H9 (cell line): Measurements from ENCODE around the gene FUT6. TPM values are rescaled to one million over a fixed set of nuclear protein-coding genes. Genes with fewer than 3 reads are reported as not detected.

ENCODE experiments used
- DNase-seq: peaks from one replicate; pipeline ENCODE4 v3.0.0-alpha.2; 2017
- H2AFZ ChIP-seq: one replicate; pipeline ENCODE4 v1.6.1; 2013; ENCODE audit warnings: mild to moderate bottlenecking, low read length, control low read depth, moderate library complexity
- H2AK5ac ChIP-seq: 2 replicates; pipeline ENCODE4 v1.6.1; 2013; ENCODE audit warnings: low read length, control low read depth, mixed read lengths; ENCODE audit not compliant: insufficient read length
- H2BK120ac ChIP-seq: one replicate; pipeline ENCODE4 v1.6.1; 2013; ENCODE audit warnings: low read depth, mild to moderate bottlenecking, low read length, control low read depth, inconsistent platforms; ENCODE audit not compliant: poor library complexity, severe bottlenecking
- H2BK12ac ChIP-seq: 2 replicates; pipeline ENCODE4 v1.6.1; 2013; ENCODE audit warnings: low read length, control low read depth, mixed read lengths, low read depth; ENCODE audit not compliant: insufficient read length
- H2BK15ac ChIP-seq: 2 replicates; pipeline ENCODE4 v1.6.1; 2013; ENCODE audit warnings: low read depth, low read length, control low read depth
- H2BK20ac ChIP-seq: one replicate; pipeline ENCODE4 v1.6.1; 2013; ENCODE audit warnings: low read depth, mild to moderate bottlenecking, low read length, control low read depth, inconsistent platforms; ENCODE audit not compliant: poor library complexity, severe bottlenecking
- H2BK5ac ChIP-seq: 2 replicates; pipeline ENCODE4 v1.6.1; 2013; ENCODE audit warnings: low read length, control low read depth, mixed read lengths; ENCODE audit not compliant: insufficient read length
- H3K14ac ChIP-seq: 2 replicates; pipeline ENCODE4 v1.6.1; 2013; ENCODE audit warnings: low read length, control low read depth; ENCODE audit not compliant: insufficient read depth
- H3K18ac ChIP-seq: 2 replicates; pipeline ENCODE4 v1.6.1; 2013; ENCODE audit warnings: low read depth, mild to moderate bottlenecking, mixed read lengths, low read length, control low read depth; ENCODE audit not compliant: insufficient read length
- H3K23ac ChIP-seq: 2 replicates; pipeline ENCODE4 v1.6.1; 2013; ENCODE audit warnings: low read length, control low read depth, mixed read lengths, low read depth; ENCODE audit not compliant: insufficient read length
- H3K23me2 ChIP-seq: 2 replicates; pipeline ENCODE4 v1.6.1; 2013; ENCODE audit warnings: low read depth, mild to moderate bottlenecking, mixed read lengths, low read length, control low read depth; ENCODE audit not compliant: insufficient read length, poor library complexity, severe bottlenecking
- H3K27ac ChIP-seq: 2 replicates; pipeline ENCODE4 v1.5.1; 2013; ENCODE audit warnings: low read length, control low read depth, mixed read lengths, low read depth; ENCODE audit not compliant: insufficient read length
- H3K27me3 ChIP-seq: 2 replicates; pipeline ENCODE4 v1.6.1; 2013; ENCODE audit warnings: low read length, control low read depth, inconsistent platforms; ENCODE audit not compliant: insufficient read depth
- H3K4ac ChIP-seq: 2 replicates; pipeline ENCODE4 v1.6.1; 2013; ENCODE audit warnings: low read depth, mild to moderate bottlenecking, control low read depth, inconsistent platforms, low read length, moderate library complexity
- H3K4me1 ChIP-seq: 2 replicates; pipeline ENCODE4 v1.6.1; 2013; ENCODE audit warnings: low read length, control low read depth, inconsistent platforms; ENCODE audit not compliant: insufficient read depth
- H3K4me2 ChIP-seq: 2 replicates; pipeline ENCODE4 v1.6.1; 2013; ENCODE audit warnings: low read length, control low read depth, mixed read lengths; ENCODE audit not compliant: insufficient read length, insufficient read depth
- H3K56ac ChIP-seq: 2 replicates; pipeline ENCODE4 v1.6.1; 2013; ENCODE audit warnings: low read depth, mild to moderate bottlenecking, mixed read lengths, low read length, control low read depth; ENCODE audit not compliant: insufficient read length
- H3K79me1 ChIP-seq: 2 replicates; pipeline ENCODE4 v1.6.1; 2013; ENCODE audit warnings: low read depth, mild to moderate bottlenecking, moderate library complexity, low read length, control low read depth, inconsistent platforms; ENCODE audit not compliant: insufficient read depth, poor library complexity, severe bottlenecking
- H3K79me2 ChIP-seq: 2 replicates; pipeline ENCODE4 v1.6.1; 2013; ENCODE audit warnings: low read length, control low read depth, inconsistent platforms; ENCODE audit not compliant: insufficient read depth
- H3K9ac ChIP-seq: 2 replicates; pipeline ENCODE4 v1.6.1; 2013; ENCODE audit warnings: low read length, control low read depth, mixed read lengths; ENCODE audit not compliant: insufficient read length; ENCODE audit errors: extremely low read depth
- H3K9me3 ChIP-seq: one replicate; pipeline ENCODE4 v1.6.1; 2013; ENCODE audit warnings: low read depth, low read length, inconsistent platforms; ENCODE audit not compliant: control insufficient read depth
- H3T11ph ChIP-seq: one replicate; pipeline ENCODE4 v1.6.1; 2013; ENCODE audit warnings: mild to moderate bottlenecking, low read length, control low read depth, inconsistent platforms
- H4K20me1 ChIP-seq: one replicate; pipeline ENCODE4 v1.6.1; 2013; ENCODE audit not compliant: control insufficient read depth, insufficient read length, insufficient read depth
- H4K5ac ChIP-seq: 2 replicates; pipeline ENCODE4 v1.6.1; 2013; ENCODE audit warnings: low read depth, mild to moderate bottlenecking, mixed read lengths, low read length, control low read depth; ENCODE audit not compliant: insufficient read length
- H4K8ac ChIP-seq: replicated peaks from 2 replicates; pipeline ENCODE4 v1.6.1; 2013; ENCODE audit warnings: low read length, control low read depth, mixed read lengths, low read depth; ENCODE audit not compliant: insufficient read length
- H4K91ac ChIP-seq: 2 replicates; pipeline ENCODE4 v1.6.1; 2013; ENCODE audit warnings: low read depth, mild to moderate bottlenecking, moderate library complexity, mixed read lengths, low read length, control low read depth; ENCODE audit not compliant: insufficient read length
- H3K27ac Mint-ChIP-seq, 3 experiments: 2 replicates in 2 of 3; 3 replicates in 1 of 3; pipeline ENCODE4 v1.8.0; 2020 to 2021; ENCODE audit warnings: mixed read lengths in 3 of 3, mild to moderate bottlenecking in 1 of 3, moderate library complexity in 1 of 3
- H3K27me3 Mint-ChIP-seq: 2 replicates; pipeline ENCODE4 v1.8.0; 2021; ENCODE audit warnings: low read depth, mild to moderate bottlenecking, moderate library complexity, mixed read lengths
- H3K36me3 Mint-ChIP-seq, 3 experiments: 2 replicates in 2 of 3; 3 replicates in 1 of 3; pipeline ENCODE4 v1.8.0; 2020 to 2021; ENCODE audit warnings: low read depth in 3 of 3, mixed read lengths in 3 of 3; ENCODE audit not compliant: insufficient read depth in 1 of 3
- H3K4me1 Mint-ChIP-seq, 2 experiments: 2 replicates each; pipeline ENCODE4 v1.8.0; 2020; ENCODE audit warnings: mixed read lengths in 2 of 2
- H3K4me3 Mint-ChIP-seq, 2 experiments: 2 replicates in 1 of 2; 3 replicates in 1 of 2; pipeline ENCODE4 v1.8.0; 2020 to 2021; ENCODE audit warnings: mild to moderate bottlenecking in 2 of 2, mixed read lengths in 2 of 2, moderate library complexity in 1 of 2
- H3K9me3 Mint-ChIP-seq, 2 experiments: 2 replicates in 1 of 2; 3 replicates in 1 of 2; pipeline ENCODE4 v1.8.0; 2020; ENCODE audit warnings: mild to moderate bottlenecking in 2 of 2, mixed read lengths in 2 of 2, moderate library complexity in 1 of 2
- CTCF ChIP-seq: fragments of 200-600 bp; sonication (generic); conservative IDR thresholded peaks from 3 replicates; pipeline ENCODE4 v1.8.0; 2021; ENCODE audit warnings: antibody characterized with exemption, mild to moderate bottlenecking
- WGBS: extraction: QIAGEN DNeasy Blood & Tissue Kit; methylation state at CpG from one replicate; pipeline ENCODE4 v1.1.7; 2013; ENCODE audit warnings: missing lambda C conversion rate, low lambda C conversion rate, mixed read lengths; ENCODE audit not compliant: insufficient read length; ENCODE audit errors: extremely low coverage; 5-methylcytosine and 5-hydroxymethylcytosine counted together
- total RNA-seq: library from RNA; stranded (reverse); gene quantifications from 2 replicates; pipeline ENCODE4 v1.2.1, GENCODE V29; 2021

Gene FUT6
- total RNA-seq, 1 experiment from 2014 or later = 0.13 TPM

- H3K36me3 Mint-ChIP-seq = no peaks in the 10 kb centered on the region
- Histone ChIP-seq H3K4me2 (no peak within 1 kb of the TSS), H2BK5ac (no peak within 1 kb of the TSS), H3K27ac (no peak within 1 kb of the TSS), H4K20me1 (no peaks in the 10 kb centered on the region), H3K23me2 (no peaks in the 10 kb centered on the region), H3K9me3 (no peaks in the 10 kb centered on the region), H3K79me1 (no peaks in the 10 kb centered on the region), H2AFZ (no peak within 1 kb of the TSS), H3K79me2 (no peaks in the 10 kb centered on the region), H3K14ac (no peak within 1 kb of the TSS), H2BK12ac (no peak within 1 kb of the TSS), H2AK5ac (no peak within 1 kb of the TSS), H3K27me3 (no peaks in the 10 kb centered on the region), H2BK15ac (no peak within 1 kb of the TSS), H3K9ac (no peak within 1 kb of the TSS), H4K5ac (no peak within 1 kb of the TSS), H3T11ph (no peak within 1 kb of the TSS), H3K18ac (no peak within 1 kb of the TSS), H2BK120ac (no peak within 1 kb of the TSS), H3K4ac (no peak within 1 kb of the TSS), H3K4me1 (no peaks in the 10 kb centered on the region), H4K8ac (no peak within 1 kb of the TSS), H4K91ac (no peak within 1 kb of the TSS), H3K23ac (no peak within 1 kb of the TSS), H3K56ac (no peak within 1 kb of the TSS), H2BK20ac (no peak within 1 kb of the TSS)
- peaks cover 4 to 7% of the 10 kb centered on the region in 2 experiments; a peak in 3 of 4 replicates for H3K4me1 Mint-ChIP-seq
- DNase-seq = no peak
- WGBS = no CpG with 5 or more reads among the region's 10 CpGs
- H3K4me3 Mint-ChIP-seq = no peak within 1 kb of the TSS
- peaks cover 21% of the 10 kb centered on the region for H3K27me3 Mint-ChIP-seq
- H3K27ac Mint-ChIP-seq = no peak within 1 kb of the TSS
- no peak for TF ChIP-seq CTCF
- peaks cover 0 to 4% of the 10 kb centered on the region in 2 experiments; a peak in 2 of 5 replicates for H3K9me3 Mint-ChIP-seq
Observed at GRCh38 chr19:5851302-5851701, 11.8 kb upstream of the FUT6 start, which contains the start of gene FUT3. FUT3 (minus strand) TSS chr19:5851449.
